Bronchial epithelial cell (primary cell): ENCODE data around the gene PAX2. TPM values are rescaled to one million over a fixed set of nuclear protein-coding genes. Genes with fewer than 3 reads are reported as not detected.
A peak's percentile ranks its signal among the peaks of the same experiment; 100 is the strongest.

Source experiments
- DNase-seq: peaks from one replicate; pipeline ENCODE4 v3.0.0-alpha.2; 2010; ENCODE audit warnings: low read depth
- FAIRE-seq: peaks from 2 replicates; lab custom pipeline; 2011; peaks lifted over from hg19 to GRCh38; lab: Jason Lieb, UNC
- H3K27me3 ChIP-seq: 2 replicates; pipeline ENCODE4 v1.5.1; 2011; ENCODE audit warnings: low read length; ENCODE audit not compliant: control insufficient read depth, insufficient read depth
- H3K36me3 ChIP-seq: 2 replicates; pipeline ENCODE4 v1.5.1; 2011; ENCODE audit warnings: low read length; ENCODE audit not compliant: control insufficient read depth, insufficient read depth
- H3K4me3 ChIP-seq: 2 replicates; pipeline ENCODE4 v1.5.1; 2011; ENCODE audit warnings: mild to moderate bottlenecking, low read depth, low read length, control low read depth
- total RNA-seq: library from RNA; depleted of rRNA; stranded (reverse); fragments of >200 nt; gene quantifications from 2 replicates; pipeline ENCODE4 v1.2.1, GENCODE V29; 2014
- TF ChIP-seq, protein P1 (sequence below): IDR thresholded peaks from 2 replicates; pipeline ENCODE4 v1.5.1; 2011; ENCODE audit warnings: mild to moderate bottlenecking, moderate library complexity, low read length, control low read depth, inconsistent platforms; ENCODE audit not compliant: insufficient read depth, severe bottlenecking

Gene PAX2
- total RNA-seq, 1 donor from 2014 or later, result not detected

DNA sequence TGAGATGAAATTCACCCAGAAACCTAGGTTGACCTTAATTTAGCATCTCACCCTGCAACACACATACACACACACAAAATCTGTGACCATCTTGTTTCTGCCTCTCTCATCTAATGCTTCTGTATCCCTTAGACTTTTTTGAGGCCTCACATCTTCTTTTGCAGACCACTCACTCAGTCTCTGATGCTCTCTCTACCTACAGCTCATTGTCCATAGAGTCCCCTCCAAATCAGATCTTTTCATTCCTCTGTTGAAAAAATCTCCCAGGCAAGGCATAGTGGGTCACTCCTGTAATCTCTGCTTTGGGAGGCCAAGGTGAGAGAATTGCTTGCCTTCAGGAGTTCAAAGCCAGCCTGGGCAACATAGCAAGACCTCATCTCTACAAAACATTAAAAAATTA lies 17.6 kb upstream of the PAX2 start:
- FAIRE-seq (no peak), DNase-seq (no peak)
- H3K27me3 ChIP-seq, result peaks cover 69% of the 10 kb centered on the region
- H3K36me3 ChIP-seq, result no peaks in the 10 kb centered on the region
- TF ChIP-seq, protein P1, sequence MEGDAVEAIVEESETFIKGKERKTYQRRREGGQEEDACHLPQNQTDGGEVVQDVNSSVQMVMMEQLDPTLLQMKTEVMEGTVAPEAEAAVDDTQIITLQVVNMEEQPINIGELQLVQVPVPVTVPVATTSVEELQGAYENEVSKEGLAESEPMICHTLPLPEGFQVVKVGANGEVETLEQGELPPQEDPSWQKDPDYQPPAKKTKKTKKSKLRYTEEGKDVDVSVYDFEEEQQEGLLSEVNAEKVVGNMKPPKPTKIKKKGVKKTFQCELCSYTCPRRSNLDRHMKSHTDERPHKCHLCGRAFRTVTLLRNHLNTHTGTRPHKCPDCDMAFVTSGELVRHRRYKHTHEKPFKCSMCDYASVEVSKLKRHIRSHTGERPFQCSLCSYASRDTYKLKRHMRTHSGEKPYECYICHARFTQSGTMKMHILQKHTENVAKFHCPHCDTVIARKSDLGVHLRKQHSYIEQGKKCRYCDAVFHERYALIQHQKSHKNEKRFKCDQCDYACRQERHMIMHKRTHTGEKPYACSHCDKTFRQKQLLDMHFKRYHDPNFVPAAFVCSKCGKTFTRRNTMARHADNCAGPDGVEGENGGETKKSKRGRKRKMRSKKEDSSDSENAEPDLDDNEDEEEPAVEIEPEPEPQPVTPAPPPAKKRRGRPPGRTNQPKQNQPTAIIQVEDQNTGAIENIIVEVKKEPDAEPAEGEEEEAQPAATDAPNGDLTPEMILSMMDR, result no peak
- no peak overlapping the region for H3K4me3 ChIP-seq

DNA sequence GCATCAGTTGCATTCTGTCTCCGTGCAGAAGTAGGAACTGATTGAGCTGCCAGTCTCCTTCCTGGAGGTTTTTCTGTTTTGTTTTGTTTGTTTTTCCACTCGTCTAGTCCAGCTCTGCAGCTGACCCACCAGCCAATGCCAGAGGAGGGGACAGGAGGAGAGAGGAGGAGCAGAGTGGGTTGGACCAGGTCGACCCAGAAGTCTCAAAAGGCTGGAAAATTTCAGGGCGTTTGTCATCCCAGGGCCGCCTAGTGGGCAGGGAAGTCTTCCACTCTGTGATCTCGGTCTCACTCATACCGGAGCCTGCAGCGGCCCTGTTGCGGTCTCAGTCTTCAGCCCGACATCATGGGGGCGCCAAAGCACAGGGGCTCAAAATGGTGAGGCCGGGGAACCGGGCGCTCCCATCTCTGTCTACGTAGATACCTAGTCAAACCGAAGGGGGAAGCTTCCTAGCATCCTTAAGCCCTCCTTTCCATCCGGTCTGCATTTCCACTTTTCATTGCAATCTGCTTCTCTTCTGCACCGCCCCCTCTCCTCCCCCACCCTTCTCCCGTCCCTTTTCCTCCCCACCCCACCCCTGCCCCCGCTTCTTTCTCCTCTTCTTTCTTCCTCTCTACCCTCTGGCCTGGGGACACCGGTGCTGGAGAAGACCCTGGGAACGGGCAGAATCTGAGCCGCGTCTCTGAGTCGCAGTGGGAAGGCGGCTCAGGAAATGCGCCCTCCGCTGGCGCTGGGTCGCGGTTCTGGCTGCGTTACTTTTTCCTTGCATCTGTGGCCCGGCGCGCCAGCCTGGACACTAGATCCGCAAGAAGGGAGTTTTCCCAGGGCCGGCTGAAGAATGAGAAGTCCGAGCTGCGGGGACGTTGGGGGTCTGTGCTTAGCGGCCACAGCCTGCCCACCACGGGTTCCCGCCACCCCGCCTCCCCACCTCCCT lies 16.2 kb upstream of the PAX2 start:
- peaks cover 63% of the 10 kb centered on the region for H3K27me3 ChIP-seq
- no peak overlapping the region for H3K4me3 ChIP-seq
- TF ChIP-seq, protein P1, result peak; percentile 44
- no peak for FAIRE-seq
- peak; percentile 13 for DNase-seq
- H3K36me3 ChIP-seq, result no peaks in the 10 kb centered on the region

DNA sequence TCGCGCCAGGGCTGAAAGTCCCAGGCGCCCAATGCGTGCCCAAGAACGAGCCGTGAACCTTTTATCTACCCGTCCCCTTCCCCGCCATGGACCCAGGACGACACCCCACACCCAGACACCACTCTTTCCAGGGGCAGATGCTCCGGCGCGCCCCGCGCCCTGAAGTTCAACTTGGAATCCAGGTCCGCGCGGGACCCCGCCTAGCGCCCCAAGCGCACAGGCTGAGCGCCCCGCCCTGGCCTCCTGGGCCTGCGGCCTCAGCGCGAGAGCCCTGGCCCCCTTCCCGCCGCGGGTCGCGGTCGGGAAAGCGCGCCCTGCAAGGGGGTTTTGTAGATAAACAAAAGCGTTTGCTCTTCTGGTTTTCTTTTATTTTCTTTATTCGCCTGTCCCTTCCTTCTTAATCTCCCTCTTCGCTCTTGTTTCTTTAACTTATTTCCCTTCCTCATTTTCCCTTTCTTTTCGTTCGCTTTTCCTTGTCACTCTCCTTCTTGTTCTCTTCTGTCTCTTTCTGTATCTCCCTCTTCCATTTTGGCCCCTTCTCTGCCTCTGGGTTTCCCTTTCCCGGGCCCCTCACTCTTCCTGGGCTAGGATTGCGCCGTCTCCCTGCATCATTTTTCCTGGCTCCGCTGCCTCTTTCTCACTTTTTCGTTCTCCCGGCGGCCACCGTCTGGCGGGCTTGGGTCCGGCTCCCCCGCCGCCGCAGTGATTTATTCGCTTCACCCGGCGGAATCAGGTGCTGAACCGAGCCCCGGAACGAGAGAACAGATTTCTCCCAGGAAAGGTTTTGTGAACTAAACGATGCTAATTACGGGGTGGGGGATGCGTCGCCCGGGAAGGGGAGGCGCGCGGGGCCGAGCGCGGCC lies 15.3 kb upstream of the PAX2 start:
- Histone ChIP-seq H3K27me3 (peaks cover 61% of the 10 kb centered on the region), H3K4me3 (no peak overlapping the region), H3K36me3 (no peaks in the 10 kb centered on the region)
- no peak for DNase-seq
- TF ChIP-seq, protein P1, result no peak
- FAIRE-seq, result no peak

DNA sequence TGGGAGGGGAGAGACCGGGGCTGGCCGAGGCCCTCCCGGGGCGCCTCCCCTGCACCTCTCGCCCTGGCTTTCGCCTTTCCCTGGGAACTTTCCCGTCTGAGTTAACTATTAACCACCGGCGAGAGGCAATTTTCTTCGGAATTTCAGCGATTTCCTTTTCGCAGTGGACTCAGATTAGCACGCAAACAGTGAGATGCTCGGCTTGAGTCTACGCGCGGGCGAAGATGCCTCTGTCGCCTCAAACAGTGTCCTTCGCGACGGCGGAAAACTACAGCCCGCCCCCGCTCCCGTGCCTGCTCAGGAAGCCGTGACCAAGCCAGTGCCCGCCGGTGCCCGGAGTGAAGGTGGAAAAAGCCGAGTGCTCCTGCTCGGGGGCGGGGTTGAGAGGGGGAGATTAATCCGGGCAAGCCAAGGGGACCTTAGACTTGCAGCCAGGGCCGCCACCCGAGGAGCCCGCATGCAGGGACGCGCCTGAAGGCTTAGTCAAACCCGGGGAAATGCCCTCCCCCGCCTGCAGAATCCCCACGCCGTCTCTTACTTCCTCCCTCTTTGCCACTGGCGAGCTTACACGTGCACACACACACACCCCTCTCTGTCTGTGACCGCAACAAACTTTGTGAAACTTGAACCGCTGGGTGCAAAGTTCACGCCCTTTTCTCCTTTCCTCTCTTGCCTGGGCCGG lies 14.5 kb upstream of the PAX2 start:
- H3K36me3 ChIP-seq, result no peaks in the 10 kb centered on the region
- FAIRE-seq (no peak), DNase-seq (peak; percentile 12)
- no peak overlapping the region for H3K4me3 ChIP-seq
- TF ChIP-seq, protein P1, result no peak
- H3K27me3 ChIP-seq, result peaks cover 64% of the 10 kb centered on the region

DNA sequence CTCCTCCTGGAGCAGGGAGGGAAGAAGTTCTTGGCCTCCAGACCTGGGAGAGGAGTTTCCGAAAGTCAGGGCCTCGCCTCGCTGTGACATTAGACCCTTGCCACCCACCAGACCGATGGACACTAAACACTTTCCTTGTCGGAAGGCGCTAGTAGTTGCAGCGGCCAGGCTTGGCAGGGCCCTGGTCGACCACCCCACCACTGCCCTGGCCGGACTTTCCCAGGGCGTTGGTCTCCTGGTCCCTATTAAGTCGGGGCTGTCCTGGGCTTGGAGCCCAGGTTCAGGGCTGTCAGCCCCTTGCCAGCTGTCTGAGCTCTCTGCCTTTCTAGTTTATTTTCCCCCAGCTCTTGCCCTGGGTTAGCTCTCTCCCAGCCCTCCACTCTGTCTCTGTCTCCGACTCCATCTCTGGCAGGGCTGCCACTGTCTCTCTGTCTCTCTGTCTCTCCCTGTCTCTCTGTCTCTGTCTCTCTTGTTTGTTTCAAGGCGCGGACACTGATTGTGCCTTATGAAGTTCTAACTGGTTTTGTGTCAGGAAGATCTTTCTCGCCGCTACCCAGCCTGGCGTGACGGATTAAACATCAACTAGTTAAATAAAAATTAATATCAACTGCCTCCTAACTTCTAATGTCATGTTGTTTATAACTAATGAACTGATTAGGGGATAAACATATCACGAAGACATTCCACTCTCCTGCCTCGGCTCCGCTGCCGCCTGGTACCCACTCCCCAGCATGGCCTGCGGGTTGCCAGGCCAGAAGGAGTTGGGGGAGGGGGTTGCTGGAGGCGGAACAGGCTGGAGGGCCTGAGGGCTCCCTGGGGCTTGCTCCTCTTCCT lies 13.8 kb upstream of the PAX2 start:
- Histone ChIP-seq H3K27me3 (peaks cover 65% of the 10 kb centered on the region), H3K36me3 (no peaks in the 10 kb centered on the region), H3K4me3 (no peak overlapping the region)
- TF ChIP-seq, protein P1, result no peak
- no peak for DNase-seq
- no peak for FAIRE-seq
